PC-9 (cell line): Measurements from ENCODE around the gene TEDC1.

Experiments used
- CTCF ChIP-seq: fragments of 200-600 bp; sonication (generic); conservative IDR thresholded peaks from 2 replicates; pipeline ENCODE4 v1.6.1; 2017; ENCODE audit warnings: mixed run types, antibody characterized with exemption, mild to moderate bottlenecking, moderate library complexity
- EZH2 ChIP-seq: fragments of 200-600 bp; sonication (generic); IDR thresholded peaks from 2 replicates; pipeline ENCODE4 v1.8.0; 2017; ENCODE audit warnings: antibody characterized with exemption, low read depth

GRCh38 chr14:105540811-105541210 is 49.8 kb downstream of the TEDC1 start:
- TF ChIP-seq CTCF (no peak), EZH2 (no peak)
